Cortex of kidney (tissue), 1 donor: ENCODE results near the gene CAP2.
"Not testable (repeated sequence)": the region's sequence is repeated elsewhere in the genome, so short reads cannot be mapped to it uniquely, and the experiment has no call there.

ENCODE experiments used
- DNase-seq: peaks from one replicate; lab custom pipeline; 2025; lab: John Stamatoyannopoulos, UW

CAP2 gene

DNA sequence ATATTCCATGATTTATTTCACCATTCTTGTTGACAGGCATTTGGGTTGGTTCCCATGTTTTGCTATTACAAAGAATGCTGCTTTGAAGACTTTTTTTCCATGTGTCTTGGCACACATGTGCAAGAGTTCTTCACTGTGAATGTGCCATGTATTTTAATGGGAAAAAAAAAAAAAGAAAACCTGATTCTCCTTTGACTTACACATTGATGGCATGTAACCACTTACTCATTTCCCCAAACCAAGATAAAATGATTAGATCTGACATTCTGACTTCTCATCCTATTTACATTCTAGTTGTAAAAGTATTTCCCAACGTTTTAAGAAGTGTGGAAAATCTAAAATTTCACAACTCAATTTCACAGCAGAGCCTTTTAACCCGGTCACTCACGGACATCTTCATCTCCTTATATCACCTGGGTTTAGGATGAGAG, 4.4 kb downstream of the CAP2 start:
- DNase-seq, result no peak

DNA sequence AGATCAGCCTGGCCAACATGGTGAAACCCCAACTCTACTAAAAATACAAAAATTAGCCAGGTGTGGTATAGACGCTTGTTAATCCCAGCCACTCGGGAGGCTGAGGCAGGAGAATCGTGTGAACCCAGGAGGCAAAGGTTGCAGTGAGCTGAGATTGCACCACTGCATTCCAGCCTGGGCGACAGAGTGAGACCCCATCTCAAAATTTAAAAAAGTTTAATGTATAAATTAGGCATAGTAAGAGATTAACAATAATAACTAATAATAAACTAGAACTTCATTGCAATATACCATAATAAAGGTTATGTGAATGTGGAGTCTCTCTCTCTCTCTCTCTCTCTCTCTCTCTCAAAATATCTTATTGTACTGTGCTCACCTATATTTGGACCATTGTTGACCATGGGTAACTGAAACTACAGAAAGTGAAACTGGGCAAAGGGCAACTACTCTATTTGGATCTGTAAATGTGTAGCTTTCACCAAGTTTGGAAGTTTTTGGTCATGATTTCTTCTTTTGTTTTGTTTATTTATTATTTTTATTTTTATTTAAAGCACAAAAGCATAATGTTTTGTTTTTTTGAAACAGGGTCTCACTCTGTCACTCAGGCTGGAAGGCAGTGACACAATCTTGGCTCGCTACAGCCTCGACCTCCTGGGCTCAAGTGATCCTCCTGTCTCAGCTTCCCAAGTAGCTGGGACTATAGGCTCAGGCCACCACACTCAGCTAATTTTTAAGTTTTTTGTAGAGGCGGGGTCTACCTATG, 12.0 kb downstream of the CAP2 start:
- not testable (repeated sequence) for DNase-seq

GRCh38 chr6:17405944-17406245, 12.5 kb downstream of the CAP2 start:
- DNase-seq, result no peak

- DNase-seq, result no peak
These were observed 14.7 kb downstream of the CAP2 start for GRCh38 chr6:17408081-17408480.

- no peak for DNase-seq
These were observed 16.9 kb downstream of the CAP2 start for GRCh38 chr6:17410281-17410680.

DNA sequence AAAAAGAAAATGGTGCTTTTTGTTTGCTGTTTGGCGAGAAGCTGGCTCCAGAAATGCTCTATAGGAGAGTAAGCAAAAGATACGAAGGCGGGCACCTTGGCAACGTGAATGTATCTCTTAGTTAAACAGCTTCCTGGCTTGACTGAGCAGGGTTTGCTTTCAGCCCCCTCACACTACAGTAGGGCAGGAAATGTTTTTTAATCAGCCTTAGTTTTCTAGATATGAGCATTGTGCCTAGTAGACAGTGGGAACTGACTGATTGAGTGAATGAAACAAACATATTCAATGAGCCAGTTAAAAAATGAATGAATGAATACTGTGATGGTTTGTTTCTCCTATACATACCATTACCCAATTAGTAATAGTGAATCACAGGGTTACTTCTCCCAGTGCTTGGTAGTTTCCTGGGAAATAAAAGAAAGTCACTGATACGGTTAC, 19.9 kb downstream of the CAP2 start:
- DNase-seq, result no peak

- not testable (repeated sequence) for DNase-seq
These were observed 21.0 kb downstream of the CAP2 start for GRCh38 chr6:17414395-17414794.

DNA sequence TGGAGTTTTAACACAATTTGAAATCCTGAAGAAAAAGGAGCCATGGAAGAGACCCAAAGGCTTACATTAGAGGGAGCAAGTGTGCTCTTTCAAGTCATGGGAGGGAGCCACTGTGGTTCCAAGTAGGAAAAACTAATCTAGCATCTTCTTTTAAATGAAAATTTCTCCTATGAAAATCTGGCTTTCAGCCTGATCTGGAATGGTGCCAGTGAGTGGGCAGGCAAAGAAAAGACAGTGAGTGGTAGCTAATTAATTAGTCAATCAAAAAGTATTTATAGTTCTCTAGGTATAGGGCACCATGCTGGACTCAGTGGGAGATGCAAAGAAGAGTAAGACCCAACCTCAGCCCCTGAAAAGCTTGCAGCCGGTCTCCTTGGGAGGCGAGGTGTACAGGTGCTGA, 21.9 kb downstream of the CAP2 start:
- DNase-seq, result no peak

DNA sequence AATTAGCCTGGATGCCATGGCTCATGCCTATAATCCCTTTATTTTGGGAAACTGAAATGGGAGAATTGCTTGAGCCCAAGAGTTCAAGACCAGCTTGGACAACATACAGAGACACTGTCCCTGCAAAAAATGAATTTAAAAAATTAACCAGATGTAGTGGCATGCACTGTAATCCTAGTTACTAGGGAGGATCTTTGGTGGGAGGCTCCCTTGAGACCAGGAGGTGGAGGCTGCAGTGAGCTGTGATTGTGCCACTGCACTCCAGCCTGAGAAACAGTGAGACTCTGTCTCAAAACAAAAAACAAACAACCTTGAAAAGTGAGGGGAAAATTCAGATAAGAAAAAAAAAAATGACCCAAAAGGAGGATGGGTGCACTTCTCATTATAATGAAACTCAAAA, 23.4 kb downstream of the CAP2 start:
- DNase-seq, result no peak

DNA sequence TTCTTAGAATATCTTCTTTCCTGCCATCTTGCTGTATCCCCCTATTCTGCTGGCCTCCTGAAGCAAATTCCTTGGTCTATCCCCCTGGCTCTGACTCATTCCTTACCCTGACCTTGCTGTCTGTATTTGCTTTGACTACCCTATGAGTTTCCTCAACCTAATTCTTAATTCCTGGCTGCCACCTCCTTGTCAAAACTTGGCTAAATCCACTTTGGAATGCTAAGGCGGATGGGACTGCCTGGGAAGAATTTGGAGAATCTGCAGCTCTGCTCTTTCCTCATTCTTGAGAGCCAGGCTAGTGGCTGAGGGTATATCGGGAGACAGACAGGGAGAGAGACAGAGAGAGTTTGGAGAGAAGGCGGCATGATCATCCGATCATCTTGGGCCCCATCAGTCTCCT, 24.4 kb downstream of the CAP2 start:
- DNase-seq, result no peak

- no peak for DNase-seq
These were observed 25.1 kb downstream of the CAP2 start for GRCh38 chr6:17418281-17419188.

- no peak for DNase-seq
These were observed 25.8 kb downstream of the CAP2 start for GRCh38 chr6:17419189-17419575.

- DNase-seq, result no peak
These were observed 27.0 kb downstream of the CAP2 start for GRCh38 chr6:17420368-17420767.

DNA sequence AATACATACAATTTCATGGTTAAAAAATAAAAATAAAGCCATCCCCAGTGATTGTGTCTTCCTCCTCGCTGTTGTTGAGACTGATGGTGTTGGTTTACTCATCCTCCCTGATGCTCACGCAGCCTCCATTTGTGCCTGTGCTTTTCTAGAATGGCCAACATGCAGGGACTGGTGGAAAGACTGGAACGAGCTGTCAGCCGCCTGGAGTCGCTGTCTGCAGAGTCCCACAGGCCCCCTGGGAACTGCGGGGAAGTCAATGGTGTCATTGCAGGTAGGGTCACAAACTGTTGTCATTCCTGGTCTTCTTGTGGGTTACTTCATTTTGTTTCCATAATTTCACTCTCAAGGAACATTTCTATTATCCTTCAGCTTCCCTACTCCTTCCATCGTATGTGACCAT, 28.0 kb downstream of the CAP2 start:
- DNase-seq, result no peak

DNA sequence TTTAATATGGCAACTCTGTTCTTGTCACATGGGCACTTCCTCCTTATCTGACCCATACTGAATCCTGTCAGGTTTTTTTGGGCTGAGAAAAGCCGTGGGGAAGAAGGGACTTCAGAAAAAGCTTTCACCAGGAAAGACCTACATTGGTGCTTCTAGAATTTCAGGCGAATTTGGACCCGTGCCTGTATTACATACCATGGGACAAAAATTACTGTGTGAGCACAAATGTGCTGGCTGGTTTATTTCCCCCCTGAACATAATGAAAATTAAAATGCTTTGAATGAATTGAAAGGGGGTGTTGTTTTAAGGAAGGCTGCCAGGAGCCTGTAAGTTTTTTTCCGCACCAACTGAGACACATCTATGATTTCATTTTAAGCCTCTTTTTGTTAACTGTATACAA, 29.6 kb downstream of the CAP2 start:
- no peak for DNase-seq

DNA sequence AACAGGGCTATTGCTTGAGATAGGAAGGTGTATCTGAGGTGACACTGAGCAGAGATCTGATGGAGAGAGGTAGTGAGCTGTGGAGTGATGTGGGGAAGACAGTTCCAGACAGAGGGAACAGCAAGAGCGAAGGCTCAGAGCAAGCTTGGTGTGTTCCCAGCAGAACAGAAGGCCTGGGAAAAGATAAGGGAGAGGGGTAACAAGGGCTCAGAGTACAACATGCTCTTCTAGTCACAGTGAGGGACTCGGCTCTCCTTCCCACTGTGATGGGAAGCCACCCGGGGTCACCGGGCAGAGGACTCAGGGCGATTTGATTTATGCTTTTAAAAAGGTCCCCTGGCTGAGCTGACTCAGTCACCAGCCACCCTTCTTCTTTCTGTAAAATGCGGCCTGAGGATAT, 33.7 kb downstream of the CAP2 start:
- DNase-seq, result no peak

DNA sequence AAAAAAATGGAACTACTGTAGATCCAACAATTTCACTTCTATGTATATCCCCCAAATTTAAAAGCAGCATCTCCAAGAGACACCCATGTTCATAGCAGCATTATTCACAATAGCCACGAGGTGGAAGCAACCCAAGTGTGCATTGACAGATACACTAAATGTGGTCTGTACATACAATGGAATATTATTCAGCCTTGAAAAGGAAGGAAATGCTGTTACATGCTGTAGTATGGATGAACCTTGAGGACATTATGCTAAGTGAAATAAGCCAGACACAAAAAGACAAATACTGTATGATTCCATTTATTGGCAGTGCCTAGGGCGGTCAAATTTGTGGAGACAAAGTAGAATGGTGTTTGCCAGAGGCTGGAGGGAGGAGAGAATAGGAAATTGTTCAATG, 34.2 kb downstream of the CAP2 start:
- DNase-seq, result no peak

DNA sequence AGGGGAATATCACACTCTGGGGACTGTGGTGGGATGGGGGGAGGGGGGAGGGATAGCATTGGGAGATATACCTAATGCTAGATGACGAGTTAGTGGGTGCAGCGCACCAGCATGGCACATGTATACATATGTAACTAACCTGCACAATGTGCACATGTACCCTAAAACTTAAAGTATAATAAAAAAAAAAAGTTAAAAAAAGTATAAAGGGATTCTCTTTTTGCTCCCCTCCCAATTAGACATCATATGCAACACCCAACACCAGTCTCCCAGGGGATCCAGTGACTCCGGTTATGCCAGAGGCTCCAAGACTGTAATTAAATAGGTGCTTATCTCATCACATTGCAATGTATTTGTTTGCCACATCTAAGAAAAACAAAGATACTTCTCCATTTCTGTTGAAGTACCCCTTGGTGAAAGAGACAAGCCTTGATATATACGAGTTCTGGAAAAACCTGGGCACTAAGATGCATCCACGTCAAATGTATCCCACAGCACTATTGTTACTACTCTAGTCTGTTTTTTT, 35.3 kb downstream of the CAP2 start:
- not testable (repeated sequence) for DNase-seq

DNA sequence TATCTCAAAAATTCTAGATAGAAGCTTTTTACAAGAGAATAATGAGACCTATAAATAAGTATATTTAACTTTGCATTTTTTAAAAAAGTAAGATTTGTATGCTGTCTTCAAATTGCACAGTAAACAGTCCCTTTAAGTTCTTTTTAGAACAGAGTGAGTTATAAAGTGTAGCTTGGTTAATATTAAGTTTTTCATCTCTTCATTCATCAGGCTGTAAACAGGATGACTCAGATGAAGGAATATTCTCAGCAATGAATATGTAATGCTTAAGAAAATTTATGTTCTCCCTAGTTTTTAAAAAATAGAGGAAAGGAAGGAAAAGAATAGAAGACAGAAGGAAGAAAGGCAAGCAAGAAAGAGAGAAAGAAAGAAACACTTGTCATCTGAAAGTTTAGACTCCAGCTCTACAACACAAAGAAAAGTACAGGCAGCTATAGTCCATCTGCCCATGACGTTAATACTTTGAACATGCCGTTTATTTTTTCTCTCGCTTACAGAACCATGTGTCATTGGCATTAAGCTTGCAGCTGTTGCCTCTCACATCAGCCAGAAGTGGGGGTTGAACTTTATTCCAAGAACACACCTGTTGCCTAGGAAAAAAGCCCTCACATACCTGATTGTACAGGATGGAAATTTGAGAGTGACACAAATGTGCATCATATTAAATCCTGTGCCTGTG, 36.1 kb downstream of the CAP2 start:
- DNase-seq, result no peak

DNA sequence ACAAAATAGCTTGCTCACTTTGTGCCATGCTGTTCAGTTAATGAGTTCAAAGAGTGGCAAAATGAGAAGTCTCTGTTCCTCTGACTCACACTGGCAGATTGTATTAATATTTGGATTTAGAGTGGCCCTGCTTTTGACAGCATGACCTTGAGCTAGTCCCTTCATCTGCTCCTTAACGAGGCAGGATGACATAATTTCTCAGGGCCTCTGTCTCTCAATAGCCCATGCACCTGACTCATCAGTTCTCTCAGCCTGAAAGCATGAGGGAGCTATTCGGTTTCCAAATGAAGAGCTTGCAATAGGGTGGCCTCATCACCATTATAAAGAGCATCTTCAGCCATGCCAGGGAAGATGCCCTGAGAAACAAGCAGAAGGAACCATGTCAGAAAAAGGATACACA, 38.2 kb downstream of the CAP2 start:
- DNase-seq, result no peak

- DNase-seq, result no peak
These were observed 39.0 kb downstream of the CAP2 start for GRCh38 chr6:17432356-17432755.

- DNase-seq, result no peak
These were observed 46.0 kb downstream of the CAP2 start for GRCh38 chr6:17439243-17439993.
